Central memory CD8-positive, alpha-beta T cell (primary cell): ENCODE results near the gene FAM227B.
"Not testable (repeated sequence)": the region's sequence is repeated elsewhere in the genome, so short reads cannot be mapped to it uniquely, and the experiment has no call there.

Source experiments
- ATAC-seq: fragments of 150-1000 bp; cut with Tn5 transposase; replicated peaks from 2 replicates; pipeline ENCODE4 v1.10.0; 2022; ENCODE audit warnings: mild to moderate bottlenecking, moderate FRiP score, moderate number of reproducible peaks; ENCODE audit not compliant: poor library complexity, severe bottlenecking; ENCODE audit errors: extremely low read depth
- DNase-seq, 2 donors: peaks; one replicate each; pipeline ENCODE4 v3.0.0; 2021; ENCODE audit warnings: low spot score in 2 of 2
- H3K27ac Mint-ChIP-seq: one replicate; pipeline ENCODE4 v1.8.0; 2022; ENCODE audit warnings: low read depth, mild to moderate bottlenecking, moderate library complexity, mixed read lengths
- H3K27me3 Mint-ChIP-seq: one replicate; pipeline ENCODE4 v1.8.0; 2022; ENCODE audit warnings: mixed read lengths
- H3K36me3 Mint-ChIP-seq: one replicate; pipeline ENCODE4 v1.8.0; 2022; ENCODE audit warnings: mild to moderate bottlenecking, moderate library complexity, mixed read lengths; ENCODE audit not compliant: insufficient read depth
- H3K4me1 Mint-ChIP-seq: one replicate; pipeline ENCODE4 v1.8.0; 2022; ENCODE audit warnings: mixed read lengths
- H3K4me3 Mint-ChIP-seq: one replicate; pipeline ENCODE4 v1.8.0; 2022; ENCODE audit warnings: mild to moderate bottlenecking, moderate library complexity, mixed read lengths
- H3K9me3 Mint-ChIP-seq: one replicate; pipeline ENCODE4 v1.8.0; 2022; ENCODE audit warnings: mixed read lengths

FAM227B gene

DNA sequence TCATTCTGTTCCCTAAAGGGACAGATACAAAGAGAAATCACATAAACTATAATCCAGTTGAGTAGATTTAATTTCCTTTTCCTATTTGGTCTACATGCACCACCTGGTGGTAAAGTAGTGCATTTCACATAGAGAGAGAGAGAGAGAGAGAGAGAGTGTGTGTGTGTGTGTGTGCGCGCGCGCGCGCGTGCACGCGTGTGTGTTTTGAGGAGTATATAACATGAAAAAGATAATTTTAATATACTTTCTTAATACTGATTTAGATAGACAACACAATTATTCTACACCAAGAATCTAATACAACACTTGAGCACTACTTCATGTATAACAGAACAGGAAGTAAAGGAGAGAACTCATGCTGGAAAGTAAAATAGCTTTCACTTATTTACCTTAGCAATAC lies 198.6 kb downstream of the FAM227B start:
- H3K36me3 Mint-ChIP-seq, result peaks cover 2% of the 10 kb centered on the region
- peaks cover 4% of the 10 kb centered on the region for H3K4me1 Mint-ChIP-seq

DNA sequence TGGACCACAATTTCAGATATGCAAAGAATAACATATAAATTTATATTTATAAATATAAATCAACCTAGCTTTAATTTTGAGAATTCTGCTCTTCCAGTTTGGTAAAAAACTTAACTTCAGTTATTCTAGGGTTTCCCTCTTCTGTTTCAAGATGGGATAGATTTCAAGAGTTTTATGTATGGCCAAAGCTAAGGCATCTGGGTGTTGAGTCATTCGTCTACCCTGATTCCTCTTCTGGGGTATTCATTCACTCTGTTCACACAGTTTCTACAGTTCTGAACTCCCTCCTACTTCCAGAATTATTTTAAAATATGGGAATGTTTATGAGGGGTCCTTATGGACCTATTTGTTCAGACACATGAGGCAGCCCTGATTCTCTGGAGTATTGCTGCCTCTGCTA lies 201.8 kb downstream of the FAM227B start:
- H3K9me3 Mint-ChIP-seq, result no peaks in the 10 kb centered on the region
- no peak overlapping the region for H3K4me3 Mint-ChIP-seq
- DNase-seq (no peak), ATAC-seq (no peak)
- H3K36me3 Mint-ChIP-seq, result peaks cover 2% of the 10 kb centered on the region
- H3K27ac Mint-ChIP-seq, result no peak overlapping the region
- H3K27me3 Mint-ChIP-seq, result peaks cover 35% of the 10 kb centered on the region
- peaks cover 4% of the 10 kb centered on the region for H3K4me1 Mint-ChIP-seq

More for the DNA sequence above, 198.6 kb downstream of the FAM227B start:
- Mint-ChIP-seq H3K27ac (peak overlapping the region; percentile 63), H3K27me3 (peaks cover 10% of the 10 kb centered on the region), H3K4me3 (peak overlapping the region; percentile 6), H3K9me3 (no peaks in the 10 kb centered on the region)
- DNase-seq, result peak in 1 of 2 donors; percentile 10
- peak; percentile 46 for ATAC-seq

DNA sequence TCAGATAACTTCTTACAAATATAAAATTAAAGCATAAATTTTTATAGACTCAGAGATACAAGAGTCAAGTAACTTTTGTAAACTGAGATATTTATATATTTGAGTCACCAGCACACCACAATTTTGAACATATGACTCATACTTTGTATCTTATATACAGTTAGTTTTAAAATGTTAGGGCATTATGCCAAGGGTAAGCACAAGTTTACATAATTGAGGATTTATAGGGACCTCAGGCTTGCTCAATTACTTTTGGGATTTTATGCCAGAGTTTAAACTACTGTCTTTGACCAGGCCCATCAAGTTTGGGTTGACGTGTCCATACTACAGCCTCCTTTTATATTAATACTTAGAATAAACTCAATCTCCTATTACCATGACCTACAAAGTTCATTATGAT lies 205.0 kb downstream of the FAM227B start:
- DNase-seq (no peak), ATAC-seq (no peak)
- H3K4me3 Mint-ChIP-seq, result no peak overlapping the region
- H3K27me3 Mint-ChIP-seq, result peaks cover 54% of the 10 kb centered on the region
- H3K9me3 Mint-ChIP-seq, result no peaks in the 10 kb centered on the region
- no peaks in the 10 kb centered on the region for H3K36me3 Mint-ChIP-seq
- no peak overlapping the region for H3K27ac Mint-ChIP-seq
- no peaks in the 10 kb centered on the region for H3K4me1 Mint-ChIP-seq

DNA sequence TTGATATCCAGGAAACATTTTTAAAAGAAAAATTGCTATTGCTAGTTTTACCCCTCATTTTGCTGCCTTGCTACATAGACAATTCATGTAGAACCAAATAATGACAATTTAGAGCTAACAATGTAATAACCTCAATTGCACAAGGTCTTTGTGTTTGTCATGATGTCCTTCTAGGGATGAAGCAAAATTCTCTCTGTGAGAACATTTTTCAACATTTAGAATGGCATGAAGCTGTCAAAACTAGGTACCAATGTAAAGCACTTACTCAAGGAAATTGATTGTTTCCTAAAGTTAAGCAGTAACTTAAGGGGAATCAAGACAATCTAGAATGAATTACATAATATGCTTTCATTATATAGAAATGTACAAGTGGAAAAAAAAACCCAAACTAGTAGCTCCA lies 205.5 kb downstream of the FAM227B start:
- DNase-seq, result no peak
- no peak for ATAC-seq

DNA sequence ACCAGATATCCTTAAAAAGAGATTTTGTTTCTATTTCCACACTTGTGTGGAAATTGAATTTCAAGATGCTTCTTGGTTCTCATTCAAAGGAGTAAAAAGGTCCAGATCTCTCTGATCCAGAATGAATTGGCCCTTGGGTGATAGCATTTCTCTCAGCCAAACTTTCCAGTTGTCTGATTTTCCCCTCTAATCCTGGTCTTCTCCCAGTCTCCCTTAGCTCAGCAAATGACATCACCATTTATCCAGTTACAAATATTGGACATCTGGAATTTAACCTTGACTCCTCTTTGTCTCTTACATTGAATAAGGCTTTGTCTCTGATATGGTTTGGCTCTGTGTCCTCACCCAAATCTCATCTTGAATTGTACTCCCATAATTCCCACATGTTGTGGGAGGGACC lies 207.8 kb downstream of the FAM227B start:
- ATAC-seq (no peak), DNase-seq (no peak)
- peaks cover 76% of the 10 kb centered on the region for H3K27me3 Mint-ChIP-seq
- H3K4me3 Mint-ChIP-seq, result no peak overlapping the region
- no peaks in the 10 kb centered on the region for H3K4me1 Mint-ChIP-seq
- no peaks in the 10 kb centered on the region for H3K9me3 Mint-ChIP-seq
- no peaks in the 10 kb centered on the region for H3K36me3 Mint-ChIP-seq
- H3K27ac Mint-ChIP-seq, result no peak overlapping the region

More for the DNA sequence above, 205.5 kb downstream of the FAM227B start:
- Mint-ChIP-seq H3K27me3 (peaks cover 59% of the 10 kb centered on the region), H3K27ac (no peak overlapping the region), H3K9me3 (no peaks in the 10 kb centered on the region), H3K4me1 (no peaks in the 10 kb centered on the region), H3K36me3 (no peaks in the 10 kb centered on the region), H3K4me3 (no peak overlapping the region)

DNA sequence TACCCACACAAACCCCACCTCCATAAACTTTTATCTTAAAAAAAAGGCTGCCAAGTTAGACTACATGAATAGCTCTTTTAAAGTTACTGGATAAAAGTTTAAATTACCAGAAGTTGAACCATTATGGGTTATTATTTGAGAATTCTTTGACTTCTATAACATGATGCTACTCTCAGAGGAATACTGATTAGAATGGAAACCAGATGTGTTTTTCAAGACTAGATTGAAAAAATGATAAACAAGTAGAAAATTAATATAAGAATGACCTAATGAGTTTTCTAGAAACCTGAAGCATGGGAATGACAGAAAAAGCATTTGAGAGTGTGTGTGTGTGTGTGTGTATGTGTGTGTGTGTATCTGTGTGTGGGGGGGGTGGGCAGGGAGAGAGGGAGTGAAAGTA lies 210.0 kb downstream of the FAM227B start:
- H3K9me3 Mint-ChIP-seq, result no peaks in the 10 kb centered on the region
- H3K36me3 Mint-ChIP-seq, result no peaks in the 10 kb centered on the region
- DNase-seq (no peak), ATAC-seq (no peak)
- no peaks in the 10 kb centered on the region for H3K4me1 Mint-ChIP-seq
- H3K27me3 Mint-ChIP-seq, result peaks cover 63% of the 10 kb centered on the region
- H3K27ac Mint-ChIP-seq, result no peak overlapping the region
- H3K4me3 Mint-ChIP-seq, result no peak overlapping the region

DNA sequence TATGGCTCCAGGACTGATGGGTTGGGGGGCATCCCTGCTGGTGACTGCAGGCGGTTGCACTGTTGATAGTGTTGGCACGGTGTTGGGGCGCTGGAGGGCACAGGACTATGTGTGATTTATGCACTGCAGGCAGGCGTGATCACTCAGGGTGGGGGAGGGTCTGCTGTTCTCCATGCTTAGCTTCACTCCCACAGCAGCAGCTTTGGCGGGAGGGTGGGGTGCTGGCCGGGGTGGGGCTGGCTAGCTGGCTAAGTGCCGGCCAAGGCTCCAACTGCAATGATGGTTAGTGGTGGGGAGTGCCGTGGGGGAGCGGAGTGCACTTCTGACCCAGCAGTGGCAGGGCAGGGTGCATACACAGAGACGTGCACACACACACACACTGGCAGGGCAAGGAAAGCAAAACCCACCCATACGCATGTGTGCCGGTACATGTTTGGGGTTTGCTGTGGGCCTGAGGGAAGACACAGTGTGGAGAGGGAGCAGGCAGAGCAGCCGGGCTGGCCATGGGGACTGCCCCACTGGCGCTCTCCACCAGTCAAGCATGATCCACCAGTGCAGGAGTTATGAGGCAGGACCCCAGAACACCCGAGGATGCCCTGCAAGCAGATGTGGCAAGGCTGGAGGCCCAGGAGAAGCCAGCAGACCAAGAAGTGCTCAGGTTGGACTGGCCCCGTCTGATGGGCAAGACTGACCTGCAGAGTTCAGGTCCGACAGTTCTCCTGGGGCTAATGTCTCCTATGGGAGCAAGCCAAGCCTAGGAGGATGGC lies 214.1 kb downstream of the FAM227B start:
- no peaks in the 10 kb centered on the region for H3K4me1 Mint-ChIP-seq
- H3K27me3 Mint-ChIP-seq, result peaks cover 62% of the 10 kb centered on the region

DNA sequence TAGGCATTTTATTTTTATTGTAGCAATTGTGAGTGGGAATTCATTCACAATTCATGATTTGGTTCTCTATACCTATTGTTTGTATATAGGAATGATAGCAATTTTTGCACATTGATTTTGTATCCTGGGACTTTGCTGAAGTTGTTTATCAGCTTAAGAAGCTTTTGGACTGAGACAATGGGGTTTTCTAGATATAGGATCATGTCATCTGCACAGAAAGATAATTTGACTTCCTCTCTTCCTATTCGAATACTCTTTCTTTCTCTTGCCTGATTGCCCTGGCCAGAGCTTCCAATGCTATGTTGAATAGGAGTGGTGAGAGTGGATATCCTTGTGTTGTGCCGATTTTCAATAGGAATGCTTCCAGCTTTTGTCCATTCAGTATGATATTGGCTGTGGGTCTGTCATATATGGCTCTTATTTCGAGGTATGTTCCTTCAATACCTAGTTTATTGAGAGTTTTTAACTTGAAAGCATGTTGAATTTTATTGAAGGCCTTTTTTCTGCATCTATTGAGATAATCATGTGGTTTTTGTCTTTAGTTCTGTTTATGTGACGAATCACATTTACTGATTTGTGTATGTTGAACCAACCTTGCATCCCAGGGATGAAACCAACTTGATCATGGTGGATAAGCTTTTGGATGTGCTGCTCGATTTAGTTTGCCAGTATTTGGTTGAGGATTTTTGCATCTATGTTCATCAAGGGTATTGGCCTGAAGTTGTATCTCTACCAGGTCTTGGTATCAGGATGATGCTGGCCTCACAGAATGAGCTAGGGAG lies 217.9 kb downstream of the FAM227B start:
- not testable (repeated sequence) for H3K9me3 Mint-ChIP-seq, ATAC-seq, H3K4me3 Mint-ChIP-seq, DNase-seq, H3K36me3 Mint-ChIP-seq, H3K27ac Mint-ChIP-seq, H3K4me1 Mint-ChIP-seq
- H3K27me3 Mint-ChIP-seq, result peaks cover 32% of the 10 kb centered on the region

More for the DNA sequence above, 214.1 kb downstream of the FAM227B start:
- DNase-seq (no peak), ATAC-seq (no peak)
- Mint-ChIP-seq H3K9me3 (peaks cover 7% of the 10 kb centered on the region), H3K36me3 (no peaks in the 10 kb centered on the region), H3K27ac (no peak overlapping the region), H3K4me3 (no peak overlapping the region)

DNA sequence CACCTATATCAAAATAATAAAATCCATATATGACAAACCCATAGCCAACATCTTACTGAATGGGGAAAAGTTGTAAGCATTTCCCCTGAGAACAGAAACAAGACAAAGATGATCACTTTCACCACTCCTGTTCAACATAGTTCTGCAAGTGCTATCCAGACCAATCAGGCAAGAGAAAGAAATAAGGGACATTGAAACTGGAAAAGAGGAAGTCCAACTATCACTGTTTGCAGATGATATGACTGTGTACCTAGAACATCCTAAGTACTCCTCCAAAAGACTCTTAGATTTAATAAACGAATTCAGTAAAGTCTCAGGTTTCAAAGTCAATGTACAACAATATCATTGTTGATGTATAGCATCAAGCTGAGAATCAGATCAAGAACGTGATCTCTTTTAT lies 233.1 kb downstream of the FAM227B start:
- ATAC-seq, result no peak
- DNase-seq, result no peak
- no peaks in the 10 kb centered on the region for H3K4me1 Mint-ChIP-seq
- no peak overlapping the region for H3K4me3 Mint-ChIP-seq
- H3K27me3 Mint-ChIP-seq, result peaks cover 54% of the 10 kb centered on the region
- H3K9me3 Mint-ChIP-seq, result no peaks in the 10 kb centered on the region
- H3K36me3 Mint-ChIP-seq, result no peaks in the 10 kb centered on the region
- no peak overlapping the region for H3K27ac Mint-ChIP-seq

DNA sequence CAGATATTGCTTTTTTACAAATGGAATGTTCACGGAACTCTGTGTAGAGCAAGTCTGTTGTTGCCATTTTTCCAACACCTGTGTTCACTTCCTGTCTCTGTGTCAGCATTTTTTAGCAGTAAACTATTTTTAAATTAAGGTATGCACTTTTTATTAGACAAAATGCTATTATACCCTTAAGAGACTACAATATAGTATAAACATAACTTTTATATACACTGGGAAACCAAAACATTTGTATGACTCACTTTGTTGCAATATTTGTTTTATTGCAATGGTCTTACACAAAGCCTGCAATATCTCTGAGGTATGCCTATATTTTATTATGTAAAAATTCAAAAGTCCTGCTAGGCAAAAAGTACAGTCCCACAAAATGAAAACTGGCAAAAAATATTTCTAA lies 237.4 kb downstream of the FAM227B start:
- no peak for ATAC-seq
- no peaks in the 10 kb centered on the region for H3K4me1 Mint-ChIP-seq
- H3K4me3 Mint-ChIP-seq, result no peak overlapping the region
- no peak for DNase-seq
- no peaks in the 10 kb centered on the region for H3K36me3 Mint-ChIP-seq
- H3K9me3 Mint-ChIP-seq, result no peaks in the 10 kb centered on the region
- H3K27ac Mint-ChIP-seq, result no peak overlapping the region
- peaks cover 39% of the 10 kb centered on the region for H3K27me3 Mint-ChIP-seq

DNA sequence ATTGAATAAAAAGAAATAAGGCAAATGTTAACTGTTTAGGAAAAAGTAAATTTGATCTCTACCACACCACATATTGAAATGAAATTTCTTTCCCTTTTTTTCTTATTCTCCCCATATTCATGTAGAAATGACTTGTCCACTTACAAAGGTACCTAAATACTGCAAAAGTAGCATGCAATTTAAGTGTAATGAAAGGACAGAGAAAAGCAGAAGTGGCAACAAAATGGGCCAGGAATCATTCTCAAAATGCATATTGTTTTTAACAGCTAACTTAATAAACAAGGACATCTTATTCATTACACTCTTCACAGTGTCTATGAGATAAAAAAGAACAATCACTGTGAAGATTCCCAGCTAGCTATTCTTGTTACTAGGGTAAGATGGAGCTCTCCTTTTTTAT lies 238.2 kb downstream of the FAM227B start:
- no peak for DNase-seq
- no peaks in the 10 kb centered on the region for H3K36me3 Mint-ChIP-seq

DNA sequence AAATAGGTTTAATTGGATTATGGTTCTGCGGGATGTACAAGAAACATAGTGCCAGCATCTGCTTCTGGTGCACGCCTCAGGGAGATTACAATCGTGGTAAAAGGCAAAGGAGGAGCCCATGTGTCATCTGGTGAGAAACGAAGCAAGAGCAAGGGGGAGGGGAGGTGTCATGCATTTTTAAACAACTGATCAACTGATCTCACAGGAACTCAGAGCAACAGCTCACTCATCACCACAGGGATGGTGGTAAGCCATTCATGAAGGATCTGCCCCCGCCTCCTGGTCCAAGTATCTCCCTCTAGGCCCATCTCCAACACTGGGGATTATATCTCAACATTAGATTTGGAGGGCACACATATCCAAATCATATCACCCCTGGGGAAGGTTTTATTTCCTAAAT lies 239.7 kb downstream of the FAM227B start:
- no peaks in the 10 kb centered on the region for H3K9me3 Mint-ChIP-seq
- peaks cover 16% of the 10 kb centered on the region for H3K27me3 Mint-ChIP-seq
- no peak for ATAC-seq

More for the DNA sequence above, 238.2 kb downstream of the FAM227B start:
- ATAC-seq, result no peak
- Mint-ChIP-seq H3K4me1 (no peaks in the 10 kb centered on the region), H3K4me3 (no peak overlapping the region), H3K9me3 (no peaks in the 10 kb centered on the region), H3K27me3 (peaks cover 30% of the 10 kb centered on the region), H3K27ac (no peak overlapping the region)

DNA sequence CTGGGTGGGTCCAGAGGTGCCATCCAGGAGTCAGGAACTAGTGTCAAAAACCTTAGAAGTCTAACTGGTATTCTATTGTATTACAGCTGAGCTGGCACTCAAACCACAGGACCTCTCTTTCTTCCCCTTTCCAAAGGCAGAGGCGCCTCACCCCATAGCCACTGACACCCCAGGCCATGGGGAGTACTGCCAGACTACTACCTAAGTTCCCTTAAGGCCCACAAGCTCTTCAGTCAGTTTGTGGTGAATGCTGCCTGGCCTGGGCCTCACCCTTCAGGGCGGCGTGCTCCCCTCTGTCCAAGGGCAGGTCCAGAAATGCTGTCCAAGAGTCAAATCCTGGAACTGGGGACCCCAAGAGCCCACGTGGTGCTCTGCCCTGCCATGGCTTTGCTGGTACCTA lies 240.6 kb downstream of the FAM227B start:
- no peaks in the 10 kb centered on the region for H3K4me1 Mint-ChIP-seq
- ATAC-seq, result no peak

More for the DNA sequence above, 239.7 kb downstream of the FAM227B start:
- no peak for DNase-seq
- Mint-ChIP-seq H3K36me3 (no peaks in the 10 kb centered on the region), H3K4me1 (no peaks in the 10 kb centered on the region), H3K4me3 (no peak overlapping the region), H3K27ac (no peak overlapping the region)

More for the DNA sequence above, 240.6 kb downstream of the FAM227B start:
- peaks cover 7% of the 10 kb centered on the region for H3K27me3 Mint-ChIP-seq
- H3K9me3 Mint-ChIP-seq, result no peaks in the 10 kb centered on the region
- H3K4me3 Mint-ChIP-seq, result no peak overlapping the region
- H3K27ac Mint-ChIP-seq, result no peak overlapping the region
- no peak for DNase-seq
- no peaks in the 10 kb centered on the region for H3K36me3 Mint-ChIP-seq
